ENCODE data around the gene MMP10. TPM values are rescaled to one million over a fixed set of nuclear protein-coding genes. Genes with fewer than 3 reads are reported as not detected.

Gene MMP10
- total and polyA plus RNA-seq, 2 of the 8 experiments (the other 6 are each of a cell fraction or from before 2014, with no cell fraction given) = 0.03 to 0.17 TPM

GRCh38 chr11:102792604-102793003 lies 12.2 kb upstream of the MMP10 start:
- H3K9me3 ChIP-seq (ENCODE audit: insufficient read depth in 2 of 2, low read depth in 1 of 2, low read length in 1 of 2) = no peaks in the 10 kb centered on the region
- no peak overlapping the region for H2BK12ac ChIP-seq (ENCODE audit: low read depth, low read length)
- no peak overlapping the region for H3K4ac ChIP-seq (replicated peaks; ENCODE audit: insufficient read length, low read depth, low read length)
- FAIRE-seq = no peak
- H3K79me2 ChIP-seq (ENCODE audit: control insufficient read depth in 1 of 2, insufficient read depth in 2 of 2, low read length in 2 of 2) = no peaks in the 10 kb centered on the region
- WGBS, 2 experiments (ENCODE audit: extremely low coverage in 1 of 2, insufficient coverage in 1 of 2, insufficient read length in 1 of 2, insufficient replicate concordance in 2 of 2, low coverage in 1 of 2, low lambda C conversion rate in 2 of 2, missing lambda C conversion rate in 1 of 2) = 94% methylated on average over 5 of the region's 5 CpGs; no CpG with 5 or more reads in 1 of the 2 experiments
- no peak overlapping the region for H3K18ac ChIP-seq (ENCODE audit: extremely low read depth, low read length)
- H2BK20ac ChIP-seq (ENCODE audit: low read length) = no peak overlapping the region
- no peak overlapping the region for H2AK5ac ChIP-seq (ENCODE audit: low read depth, low read length)
- H3K4me3 ChIP-seq (ENCODE audit: extremely low read depth in 1 of 4, insufficient read depth in 2 of 4, low read depth in 3 of 4, low read length in 4 of 4) = no peak overlapping the region
- H3K4me2 ChIP-seq (ENCODE audit: insufficient read depth in 1 of 2, low read depth in 2 of 2, low read length in 2 of 2) = no peak overlapping the region
- H2BK15ac ChIP-seq (ENCODE audit: low read length) = no peak overlapping the region
- POLR2A ChIA-PET (ENCODE audit: partially characterized antibody) = interaction anchor here (1.3 kb wide), 1 partner anchor 14 kb away, joined by 4 read pairs; no protein-coding TSS in a partner anchor
- no peak overlapping the region for H4K91ac ChIP-seq (replicated peaks; ENCODE audit: insufficient read length, low read length)
- H3K36me3 ChIP-seq (ENCODE audit: control insufficient read depth in 2 of 4, insufficient read depth in 4 of 4, low read length in 3 of 4) = no peaks in the 10 kb centered on the region
- H3K4me1 ChIP-seq (replicated peaks in 1 of 4; ENCODE audit: control insufficient read depth in 3 of 4, insufficient read depth in 4 of 4, low read length in 3 of 4) = no peaks in the 10 kb centered on the region
- H3K23ac ChIP-seq (ENCODE audit: insufficient read length) = no peak overlapping the region
- H3K79me1 ChIP-seq (ENCODE audit: low read depth, low read length) = no peaks in the 10 kb centered on the region
- H4K5ac ChIP-seq (ENCODE audit: insufficient read length, low read depth, low read length) = no peak overlapping the region
- no peak overlapping the region for H3K27ac ChIP-seq (ENCODE audit: low read depth, low read length)
- no peak overlapping the region for H2BK5ac ChIP-seq (ENCODE audit: low read depth, low read length)
- no peak overlapping the region for H3K9ac ChIP-seq (replicated peaks in 1 of 4; ENCODE audit: extremely low read depth in 1 of 4, low read depth in 3 of 4, low read length in 3 of 4)
- H2BK120ac ChIP-seq (replicated peaks; ENCODE audit: low read depth, low read length) = no peak overlapping the region
- H3K27me3 ChIP-seq (replicated peaks in 1 of 4; ENCODE audit: control insufficient read depth in 3 of 4, extremely low read depth in 1 of 4, insufficient read depth in 3 of 4, low read length in 3 of 4) = no peaks in the 10 kb centered on the region
- no peaks in the 10 kb centered on the region for H4K20me1 ChIP-seq (replicated peaks in 1 of 2; ENCODE audit: control insufficient read depth in 1 of 2, insufficient read depth in 2 of 2, low read length in 2 of 2)
- no peak for DNase-seq (ENCODE audit: low read depth in 1 of 2, low spot score in 2 of 2)
- no peak overlapping the region for H3K14ac ChIP-seq (ENCODE audit: insufficient read length)
- H4K8ac ChIP-seq (ENCODE audit: extremely low read depth, insufficient read depth, low read length) = no peak overlapping the region
- CTCF ChIA-PET (ENCODE audit: partially characterized antibody) = interaction anchor here (0.6 to 6.1 kb wide), 15 partner anchors 9 to 538 kb away, joined by 3 to 57 read pairs (median 3); partner anchors contain the start of gene MMP10
- H3K56ac ChIP-seq (replicated peaks; ENCODE audit: insufficient read length, low read depth, low read length) = no peak overlapping the region
- H3K23me2 ChIP-seq (ENCODE audit: low read depth, low read length) = no peaks in the 10 kb centered on the region
- no peak overlapping the region for H2AFZ ChIP-seq (ENCODE audit: low read length)
- no peak for TF ChIP-seq ASH2L (IDR thresholded peaks at IDR 0.05; ENCODE audit: low read length)
- TF ChIP-seq RFX5 (IDR thresholded peaks at IDR 0.05; ENCODE audit: borderline replicate concordance, low read depth, low read length) = no peak
- TF ChIP-seq POLR2A (IDR thresholded peaks at IDR 0.05; ENCODE audit: control extremely low read depth in 1 of 2, low read depth in 2 of 2, low read length in 2 of 2) = no peak
- TF ChIP-seq EZH2 (IDR thresholded peaks at IDR 0.05; ENCODE audit: low read depth, low read length, severe bottlenecking) = no peak
- no peak for TF ChIP-seq POLR2AphosphoS5 (IDR thresholded peaks at IDR 0.05; ENCODE audit: low read depth, low read length)
- TF ChIP-seq SP4 (IDR thresholded peaks at IDR 0.05; ENCODE audit: low read length) = no peak
- TF ChIP-seq FOSL1 (IDR thresholded peaks at IDR 0.05; ENCODE audit: insufficient read depth, low read depth, low read length) = no peak
- TF ChIP-seq CHD1 (IDR thresholded peaks at IDR 0.05; ENCODE audit: low read depth, low read length) = no peak
- no peak for TF ChIP-seq EGR1 (IDR thresholded peaks at IDR 0.05; ENCODE audit: borderline replicate concordance, low read depth, low read length)
- TF ChIP-seq YY1 (IDR thresholded peaks at IDR 0.05; ENCODE audit: low read depth, low read length) = no peak
- no peak for TF ChIP-seq CBX5 (IDR thresholded peaks at IDR 0.05; ENCODE audit: low read depth, low read length)
- TF ChIP-seq TCF12 (IDR thresholded peaks at IDR 0.05; ENCODE audit: low read depth, low read length) = no peak
- no peak for TF ChIP-seq HDAC6 (IDR thresholded peaks at IDR 0.05; ENCODE audit: low read depth, low read length)
- no peak for TF ChIP-seq TEAD4 (IDR thresholded peaks at IDR 0.05; ENCODE audit: low read depth, low read length)
- TF ChIP-seq KDM4A (IDR thresholded peaks at IDR 0.05; ENCODE audit: low read depth, low read length, severe bottlenecking) = no peak
- TF ChIP-seq CBX8 (IDR thresholded peaks at IDR 0.05; ENCODE audit: borderline replicate concordance, low read depth, low read length) = no peak
